Transverse colon (tissue), 4 donors: ENCODE data around the gene ASB1.

Source experiments
- EP300 ChIP-seq: sonication (generic); formaldehyde crosslinking; IDR thresholded peaks from one replicate; pipeline ENCODE4 v1.6.1; 2017; ENCODE audit warnings: antibody characterized with exemption, low read depth
- POLR2A ChIP-seq: fragments of 450-650 bp; IDR thresholded peaks from one replicate; pipeline ENCODE4 v1.6.1; 2016; ENCODE audit warnings: antibody characterized with exemption, mild to moderate bottlenecking, moderate library complexity
- POLR2AphosphoS5 ChIP-seq, 3 donors: sonication (generic); formaldehyde crosslinking; IDR thresholded peaks; one replicate each; pipeline ENCODE4 v1.6.1; 2016; ENCODE audit warnings: antibody characterized with exemption in 3 of 3
- TF ChIP-seq, protein P1 (sequence below), 5 experiments: fragments of 200-600 bp in 3 of 5; fragments of 450-650 bp in 2 of 5; sonication (generic) in 3 of 5; IDR thresholded peaks; 1 replicate in 2 of 5; 2 replicates in 3 of 5; pipeline ENCODE4 v1.5.1; 2016 to 2017; ENCODE audit warnings: antibody characterized with exemption in 5 of 5, inconsistent platforms in 3 of 5, mild to moderate bottlenecking in 2 of 5, moderate library complexity in 1 of 5

DNA sequence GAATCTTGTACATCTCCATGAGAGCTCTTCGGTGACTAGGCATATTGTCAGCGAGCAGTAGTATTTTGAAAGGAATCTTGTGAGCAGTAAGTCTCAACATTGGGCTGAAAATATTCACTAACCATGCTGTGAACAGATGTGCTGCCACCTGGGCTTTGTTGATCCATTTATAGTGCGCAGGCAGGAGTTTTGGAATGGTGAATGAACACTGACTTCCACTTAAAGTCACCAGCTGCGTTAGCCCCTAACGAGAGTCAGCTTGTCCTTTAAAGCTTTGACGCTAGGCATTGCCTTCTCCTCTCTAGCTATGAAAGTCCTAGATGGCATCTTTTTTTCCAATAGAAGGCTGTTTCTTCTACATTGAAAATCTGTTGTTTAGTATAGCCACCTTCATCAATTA, 4.1 kb downstream of the ASB1 start:
- TF ChIP-seq, protein P1, sequence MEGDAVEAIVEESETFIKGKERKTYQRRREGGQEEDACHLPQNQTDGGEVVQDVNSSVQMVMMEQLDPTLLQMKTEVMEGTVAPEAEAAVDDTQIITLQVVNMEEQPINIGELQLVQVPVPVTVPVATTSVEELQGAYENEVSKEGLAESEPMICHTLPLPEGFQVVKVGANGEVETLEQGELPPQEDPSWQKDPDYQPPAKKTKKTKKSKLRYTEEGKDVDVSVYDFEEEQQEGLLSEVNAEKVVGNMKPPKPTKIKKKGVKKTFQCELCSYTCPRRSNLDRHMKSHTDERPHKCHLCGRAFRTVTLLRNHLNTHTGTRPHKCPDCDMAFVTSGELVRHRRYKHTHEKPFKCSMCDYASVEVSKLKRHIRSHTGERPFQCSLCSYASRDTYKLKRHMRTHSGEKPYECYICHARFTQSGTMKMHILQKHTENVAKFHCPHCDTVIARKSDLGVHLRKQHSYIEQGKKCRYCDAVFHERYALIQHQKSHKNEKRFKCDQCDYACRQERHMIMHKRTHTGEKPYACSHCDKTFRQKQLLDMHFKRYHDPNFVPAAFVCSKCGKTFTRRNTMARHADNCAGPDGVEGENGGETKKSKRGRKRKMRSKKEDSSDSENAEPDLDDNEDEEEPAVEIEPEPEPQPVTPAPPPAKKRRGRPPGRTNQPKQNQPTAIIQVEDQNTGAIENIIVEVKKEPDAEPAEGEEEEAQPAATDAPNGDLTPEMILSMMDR (IDR thresholded peaks at IDR 0.05) = no peak
- no peak for TF ChIP-seq POLR2A
- no peak for TF ChIP-seq EP300
- no peak for TF ChIP-seq POLR2AphosphoS5 (IDR thresholded peaks at IDR 0.05)
